LNCAP (cell line): ENCODE results near the gene CCDC192.

Source experiments
- TF ChIP-seq, protein P1 (sequence below): fragments of 450-650 bp; IDR thresholded peaks from 2 replicates; pipeline ENCODE4 v1.5.1; 2017; ENCODE audit warnings: mild to moderate bottlenecking

CCDC192 gene

DNA sequence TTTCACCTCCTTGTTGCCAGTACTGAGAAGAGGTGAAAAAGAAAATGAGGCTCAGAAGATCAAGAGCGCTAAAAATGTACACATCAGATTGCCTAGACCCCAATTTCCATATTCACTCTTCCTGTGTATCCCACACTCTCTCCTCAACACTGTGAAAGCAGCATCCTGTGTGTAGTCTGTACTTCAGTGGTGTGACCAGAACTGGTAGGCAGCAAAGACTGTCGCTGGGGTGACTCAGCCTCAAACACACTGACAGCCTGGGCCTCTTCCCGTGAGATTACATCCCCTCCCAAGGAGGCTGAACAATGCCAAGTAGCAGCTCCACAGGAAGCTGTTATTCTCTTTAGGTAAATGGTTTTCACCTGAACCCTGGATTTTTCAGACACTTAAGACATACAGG lies 135.5 kb downstream of the CCDC192 start:
- TF ChIP-seq, protein P1, sequence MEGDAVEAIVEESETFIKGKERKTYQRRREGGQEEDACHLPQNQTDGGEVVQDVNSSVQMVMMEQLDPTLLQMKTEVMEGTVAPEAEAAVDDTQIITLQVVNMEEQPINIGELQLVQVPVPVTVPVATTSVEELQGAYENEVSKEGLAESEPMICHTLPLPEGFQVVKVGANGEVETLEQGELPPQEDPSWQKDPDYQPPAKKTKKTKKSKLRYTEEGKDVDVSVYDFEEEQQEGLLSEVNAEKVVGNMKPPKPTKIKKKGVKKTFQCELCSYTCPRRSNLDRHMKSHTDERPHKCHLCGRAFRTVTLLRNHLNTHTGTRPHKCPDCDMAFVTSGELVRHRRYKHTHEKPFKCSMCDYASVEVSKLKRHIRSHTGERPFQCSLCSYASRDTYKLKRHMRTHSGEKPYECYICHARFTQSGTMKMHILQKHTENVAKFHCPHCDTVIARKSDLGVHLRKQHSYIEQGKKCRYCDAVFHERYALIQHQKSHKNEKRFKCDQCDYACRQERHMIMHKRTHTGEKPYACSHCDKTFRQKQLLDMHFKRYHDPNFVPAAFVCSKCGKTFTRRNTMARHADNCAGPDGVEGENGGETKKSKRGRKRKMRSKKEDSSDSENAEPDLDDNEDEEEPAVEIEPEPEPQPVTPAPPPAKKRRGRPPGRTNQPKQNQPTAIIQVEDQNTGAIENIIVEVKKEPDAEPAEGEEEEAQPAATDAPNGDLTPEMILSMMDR = no peak

DNA sequence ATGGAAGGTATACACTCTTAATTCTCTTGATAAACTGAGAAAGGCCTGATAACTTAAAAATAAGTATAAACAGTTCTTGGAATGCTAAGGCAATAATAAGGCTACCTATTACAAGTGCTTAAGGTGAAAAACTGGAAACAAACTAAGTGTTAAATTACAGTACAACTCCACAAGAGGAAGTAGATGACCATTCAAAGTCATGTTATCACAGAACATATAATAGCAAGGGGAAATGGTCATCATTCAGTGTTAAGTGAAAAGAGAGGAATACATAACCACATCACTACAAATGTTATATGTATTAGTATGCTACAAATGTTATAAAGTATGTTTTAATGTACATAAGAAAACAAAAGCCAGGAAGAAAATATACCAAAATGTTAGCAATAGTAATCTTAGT lies 135.9 kb downstream of the CCDC192 start:
- TF ChIP-seq, protein P1 = no peak

DNA sequence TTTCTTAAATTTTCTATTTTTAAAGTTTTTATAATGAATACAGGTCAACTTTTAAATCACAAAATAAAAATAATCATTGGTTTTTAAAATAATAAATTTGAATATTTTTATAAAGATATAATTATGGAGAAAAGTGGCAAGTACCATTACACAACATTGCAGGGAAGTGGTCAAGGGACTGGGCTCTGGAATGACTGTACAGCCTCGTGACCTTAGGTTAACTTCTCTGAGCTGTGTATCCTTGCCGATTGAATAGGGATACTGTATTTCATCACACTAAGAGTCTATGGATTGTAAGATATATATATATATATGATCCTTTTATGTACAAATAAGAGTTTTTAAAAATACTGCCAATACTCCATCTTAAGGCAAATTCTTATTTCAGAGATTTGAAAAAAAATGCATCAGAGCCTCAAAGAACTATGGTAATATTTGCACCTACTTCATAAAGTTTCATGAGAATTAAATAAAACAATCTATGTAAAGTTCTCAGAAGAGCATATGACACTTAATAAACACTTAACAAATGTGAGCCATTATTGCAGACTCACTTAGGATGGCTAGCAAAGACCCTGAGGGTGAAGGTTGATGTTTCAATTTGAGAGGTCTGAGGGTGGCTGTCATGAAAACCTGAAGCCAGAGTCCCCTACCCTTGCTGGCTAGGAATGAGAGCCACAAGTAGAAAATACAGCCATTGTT lies 136.5 kb downstream of the CCDC192 start:
- TF ChIP-seq, protein P1 = no peak

DNA sequence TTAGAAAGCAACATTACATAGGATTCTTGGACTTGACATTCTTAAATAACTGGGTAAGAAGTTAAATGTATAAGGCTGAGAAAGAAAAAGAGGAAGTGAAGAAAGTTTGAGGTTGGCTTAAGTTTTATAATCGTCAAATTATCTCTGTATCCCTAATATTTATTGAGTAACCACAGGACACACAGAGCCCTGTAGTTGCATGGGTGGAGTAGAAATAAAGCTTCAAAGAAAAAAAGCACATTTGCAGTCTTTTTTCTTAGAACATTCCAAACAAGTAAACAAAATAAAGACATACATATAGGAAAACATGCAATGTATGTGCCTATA lies 137.0 kb downstream of the CCDC192 start:
- TF ChIP-seq, protein P1 = no peak

DNA sequence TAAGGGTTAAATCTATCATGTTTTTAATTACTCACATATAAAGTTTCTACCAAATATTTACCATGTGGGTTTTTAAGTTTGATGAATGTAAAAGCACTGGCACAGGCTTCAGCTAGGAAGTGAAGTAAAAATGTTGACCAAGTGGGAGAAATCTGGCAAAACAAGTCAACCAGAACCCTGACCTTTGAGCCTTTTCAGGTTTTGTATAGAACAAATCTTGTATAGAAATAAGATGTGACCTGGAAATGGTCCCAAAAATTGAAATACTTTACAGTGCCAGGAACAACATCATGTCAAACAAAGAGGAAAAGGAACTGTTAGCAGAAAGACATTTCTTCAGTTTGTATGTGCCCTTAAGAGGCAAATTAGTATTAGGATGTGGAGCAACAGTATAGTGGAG lies 137.6 kb downstream of the CCDC192 start:
- TF ChIP-seq, protein P1 = no peak

DNA sequence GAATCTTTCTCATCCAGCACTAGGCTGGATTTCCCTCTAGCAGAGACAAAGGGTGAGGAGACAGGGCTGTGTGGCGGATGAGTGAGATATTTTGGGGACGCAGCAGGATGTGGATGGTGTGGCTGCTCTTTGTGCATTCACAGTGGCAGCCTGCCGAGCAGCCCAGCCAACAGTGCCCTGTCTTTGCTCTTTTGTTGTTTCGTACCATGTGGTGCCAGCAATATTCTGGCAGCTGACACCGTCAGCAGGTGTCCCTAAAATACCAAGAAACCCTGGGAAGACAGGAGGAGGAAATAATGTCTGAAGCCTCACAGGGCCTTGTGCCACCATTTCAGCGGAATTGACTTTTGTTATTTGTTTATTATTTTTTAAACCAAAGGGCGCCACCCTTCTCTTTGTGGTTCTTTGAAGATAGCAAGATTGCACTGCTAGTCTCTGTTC lies 141.4 kb downstream of the CCDC192 start:
- TF ChIP-seq, protein P1 = peak; percentile 45; the same call in 1 of the 2 replicates

DNA sequence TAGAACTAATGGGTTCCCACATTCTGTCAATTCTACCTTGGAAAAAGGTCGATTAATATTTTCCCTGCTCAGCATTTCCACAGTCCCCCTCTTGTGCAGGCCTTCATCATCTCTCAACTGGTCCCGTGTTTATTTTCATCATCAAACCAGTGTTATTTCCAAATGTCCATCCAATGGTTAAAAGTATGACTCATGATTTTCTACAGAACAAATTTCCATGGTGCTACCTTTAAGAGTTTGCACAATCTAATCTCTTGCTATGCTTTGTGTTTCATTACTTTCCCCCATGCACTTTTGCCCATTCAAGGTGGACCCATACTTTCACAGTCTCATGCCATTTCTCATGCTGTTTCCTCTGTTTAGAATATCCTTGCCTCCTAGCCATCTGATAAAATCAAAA lies 143.7 kb downstream of the CCDC192 start:
- TF ChIP-seq, protein P1 = no peak

DNA sequence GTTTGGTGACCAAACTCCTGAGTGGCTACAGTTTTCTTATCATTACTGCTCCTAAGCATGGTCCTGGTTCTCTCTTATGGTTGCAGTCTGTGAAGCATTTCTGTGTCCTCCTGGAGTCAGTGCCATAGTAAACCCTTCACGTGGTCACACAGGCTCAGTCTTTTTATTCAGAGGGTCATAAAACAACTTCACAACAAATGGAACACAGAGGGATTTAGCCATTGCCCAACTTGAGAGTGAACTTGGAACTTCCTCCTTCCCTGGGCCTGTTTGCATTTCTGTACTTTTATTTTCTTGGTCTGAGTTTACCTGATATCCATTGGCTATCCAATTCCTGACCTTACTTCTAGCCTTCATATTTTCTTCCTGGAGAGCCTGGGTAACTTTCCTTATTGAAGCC lies 144.9 kb downstream of the CCDC192 start:
- TF ChIP-seq, protein P1 = no peak
